Type B pancreatic cell (in vitro differentiated cells): ENCODE measurements around the gene PPP1R7. TPM values are rescaled to one million over a fixed set of nuclear protein-coding genes. Genes with fewer than 3 reads are reported as not detected.
A peak's percentile ranks its signal among the peaks of the same experiment; 100 is the strongest.
"Not testable (repeated sequence)": the region's sequence is repeated elsewhere in the genome, so short reads cannot be mapped to it uniquely, and the experiment has no call there.

Source experiments
- DNase-seq: peaks from one replicate; pipeline ENCODE4 v3.0.0; 2021; ENCODE audit warnings: mixed read lengths; ENCODE audit not compliant: unreplicated experiment; ENCODE audit errors: extremely low spot score
- H3K27ac Mint-ChIP-seq: 2 replicates; pipeline ENCODE4 v1.8.0; 2021; ENCODE audit warnings: mild to moderate bottlenecking, mixed read lengths
- H3K27me3 Mint-ChIP-seq: 2 replicates; pipeline ENCODE4 v1.8.0; 2021; ENCODE audit warnings: mixed read lengths
- H3K36me3 Mint-ChIP-seq: 2 replicates; pipeline ENCODE4 v1.8.0; 2021; ENCODE audit warnings: mixed read lengths
- H3K4me1 Mint-ChIP-seq: one replicate; pipeline ENCODE4 v1.8.0; 2021; ENCODE audit warnings: mixed read lengths; ENCODE audit not compliant: unreplicated experiment
- H3K4me3 Mint-ChIP-seq: 2 replicates; pipeline ENCODE4 v1.8.0; 2021; ENCODE audit warnings: mild to moderate bottlenecking, mixed read lengths
- H3K9me3 Mint-ChIP-seq: 2 replicates; pipeline ENCODE4 v1.8.0; 2021; ENCODE audit warnings: mixed read lengths
- long read RNA-seq: library from polyadenylated mRNA; unstranded; transcript quantifications from one replicate; pipeline ENCODE4 v2.0.0, GENCODE V29; 2020
- total RNA-seq: library from RNA; stranded (reverse); gene quantifications from 2 replicates; pipeline ENCODE4 v1.2.1, GENCODE V29; 2021; ENCODE audit warnings: low replicate concordance
- TF ChIP-seq, protein P1 (sequence below): fragments of 200-600 bp; sonication (generic); conservative IDR thresholded peaks from 2 replicates; pipeline ENCODE4 v1.5.0; 2021; ENCODE audit warnings: antibody characterized with exemption, mild to moderate bottlenecking

PPP1R7 gene, protein sequence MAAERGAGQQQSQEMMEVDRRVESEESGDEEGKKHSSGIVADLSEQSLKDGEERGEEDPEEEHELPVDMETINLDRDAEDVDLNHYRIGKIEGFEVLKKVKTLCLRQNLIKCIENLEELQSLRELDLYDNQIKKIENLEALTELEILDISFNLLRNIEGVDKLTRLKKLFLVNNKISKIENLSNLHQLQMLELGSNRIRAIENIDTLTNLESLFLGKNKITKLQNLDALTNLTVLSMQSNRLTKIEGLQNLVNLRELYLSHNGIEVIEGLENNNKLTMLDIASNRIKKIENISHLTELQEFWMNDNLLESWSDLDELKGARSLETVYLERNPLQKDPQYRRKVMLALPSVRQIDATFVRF
- total RNA-seq = 50.7 and 52.4 TPM in 2 replicates
- long read RNA-seq, transcript PPP1R7-201 (10 exons, 2,386 nt) = major isoform, 86 of 135 reads
- long read RNA-seq, transcript PPP1R7-209 (9 exons, 959 nt) = minor isoform, 5 of 135 reads
- long read RNA-seq, transcript PPP1R7-202 (9 exons, 1,954 nt) = minor isoform, 8 of 135 reads
- long read RNA-seq, transcript PPP1R7-206 (9 exons, 965 nt) = minor isoform, 11 of 135 reads
- long read RNA-seq, partial matches to known transcripts = 6 of 135 reads
- long read RNA-seq, other reads (novel, unspliced or antisense) = 17 of 135 reads

DNA sequence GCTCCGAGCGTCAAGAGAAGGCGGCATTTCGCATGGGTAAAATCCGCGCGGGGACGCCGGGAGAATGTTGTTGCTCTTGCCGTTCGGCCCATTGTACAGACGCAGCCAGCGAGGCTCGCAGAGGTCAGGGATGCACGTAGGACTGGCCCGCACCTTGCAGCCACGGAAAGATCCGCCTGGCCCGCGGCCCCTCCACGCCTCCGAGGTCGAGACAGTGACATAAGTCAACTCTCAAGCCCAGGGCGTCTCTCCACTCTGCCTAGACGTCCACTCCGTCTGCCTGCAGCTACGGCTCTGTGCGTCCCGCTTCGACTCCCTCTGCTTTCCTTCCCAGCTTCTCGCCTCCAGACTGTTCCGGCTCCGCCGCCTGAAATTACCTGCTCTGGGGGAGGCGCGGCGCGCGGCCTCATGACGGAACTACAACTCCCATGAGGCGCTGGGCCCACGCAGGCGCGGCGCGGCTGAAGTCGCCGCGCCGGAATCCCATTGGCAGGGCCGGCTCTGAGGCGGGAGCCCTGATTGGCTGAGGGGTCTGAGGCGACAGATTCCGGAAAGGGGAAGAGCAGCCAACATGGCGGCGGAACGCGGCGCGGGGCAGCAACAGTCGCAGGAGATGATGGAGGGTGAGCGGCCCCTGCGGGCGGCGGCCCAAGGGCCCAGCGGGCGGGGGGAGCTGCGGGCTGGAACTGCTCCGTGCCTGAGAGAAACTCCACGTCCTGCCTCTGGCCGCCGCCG is at the start of gene PPP1R7:
Gene PPP1R7, plus strand, starts transcription at position 543 of the 735 bp plus-strand sequence. Its CDS starts 29 bp downstream, at position 572.
- TF ChIP-seq, protein P1, sequence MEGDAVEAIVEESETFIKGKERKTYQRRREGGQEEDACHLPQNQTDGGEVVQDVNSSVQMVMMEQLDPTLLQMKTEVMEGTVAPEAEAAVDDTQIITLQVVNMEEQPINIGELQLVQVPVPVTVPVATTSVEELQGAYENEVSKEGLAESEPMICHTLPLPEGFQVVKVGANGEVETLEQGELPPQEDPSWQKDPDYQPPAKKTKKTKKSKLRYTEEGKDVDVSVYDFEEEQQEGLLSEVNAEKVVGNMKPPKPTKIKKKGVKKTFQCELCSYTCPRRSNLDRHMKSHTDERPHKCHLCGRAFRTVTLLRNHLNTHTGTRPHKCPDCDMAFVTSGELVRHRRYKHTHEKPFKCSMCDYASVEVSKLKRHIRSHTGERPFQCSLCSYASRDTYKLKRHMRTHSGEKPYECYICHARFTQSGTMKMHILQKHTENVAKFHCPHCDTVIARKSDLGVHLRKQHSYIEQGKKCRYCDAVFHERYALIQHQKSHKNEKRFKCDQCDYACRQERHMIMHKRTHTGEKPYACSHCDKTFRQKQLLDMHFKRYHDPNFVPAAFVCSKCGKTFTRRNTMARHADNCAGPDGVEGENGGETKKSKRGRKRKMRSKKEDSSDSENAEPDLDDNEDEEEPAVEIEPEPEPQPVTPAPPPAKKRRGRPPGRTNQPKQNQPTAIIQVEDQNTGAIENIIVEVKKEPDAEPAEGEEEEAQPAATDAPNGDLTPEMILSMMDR = no peak

DNA sequence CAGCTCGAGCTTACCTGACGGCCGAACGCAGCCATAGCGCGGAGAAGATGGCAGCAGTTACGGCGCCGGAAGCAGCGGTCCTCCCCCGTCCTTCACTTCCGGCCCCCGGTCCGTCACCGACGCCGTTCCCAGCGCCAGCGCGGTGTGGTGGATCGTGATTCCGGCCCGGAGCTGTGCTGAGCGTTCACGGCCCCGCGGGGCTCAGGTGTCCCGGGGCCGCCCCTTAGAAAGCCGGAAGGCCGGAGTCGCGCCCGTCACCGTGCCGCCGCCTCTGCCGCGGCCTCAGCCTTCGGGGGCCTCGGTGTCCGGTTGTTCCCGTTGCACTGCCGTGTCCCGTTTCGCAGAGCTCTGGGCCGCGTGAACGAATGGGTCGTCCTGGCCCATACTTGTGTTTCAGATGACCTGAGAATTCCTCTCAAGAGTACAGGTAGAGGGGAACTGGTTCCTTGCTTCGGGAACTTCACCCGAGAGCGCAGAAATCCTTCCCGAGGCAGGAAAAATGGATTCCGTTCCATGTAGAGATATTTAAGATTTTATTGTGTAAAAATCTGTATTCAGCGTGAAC is 47.9 kb upstream of the PPP1R7 start, which contains the start of gene MTERF4:
Gene MTERF4, minus strand, starts transcription at position 49 of the 565 bp plus-strand sequence. Its CDS starts 14 bp downstream, at position 35.
- Mint-ChIP-seq H3K4me1 (no peaks in the 10 kb centered on the region), H3K27me3 (no peaks in the 10 kb centered on the region), H3K9me3 (no peaks in the 10 kb centered on the region), H3K36me3 (peaks cover 16% of the 10 kb centered on the region), H3K4me3 (peak within 1 kb of the TSS; percentile 99), H3K27ac (peak within 1 kb of the TSS; percentile 97)
- peak; percentile 90 for DNase-seq
- TF ChIP-seq, protein P1 = no peak

More for the DNA sequence above, at the start of gene PPP1R7:
- peak within 1 kb of the TSS; percentile 96 for H3K4me3 Mint-ChIP-seq
- no peaks in the 10 kb centered on the region for H3K27me3 Mint-ChIP-seq
- no peaks in the 10 kb centered on the region for H3K9me3 Mint-ChIP-seq
- peak within 1 kb of the TSS; percentile 97 for H3K27ac Mint-ChIP-seq
- peaks cover 19% of the 10 kb centered on the region for H3K4me1 Mint-ChIP-seq
- H3K36me3 Mint-ChIP-seq = no peaks in the 10 kb centered on the region
- peak; percentile 94 for DNase-seq

DNA sequence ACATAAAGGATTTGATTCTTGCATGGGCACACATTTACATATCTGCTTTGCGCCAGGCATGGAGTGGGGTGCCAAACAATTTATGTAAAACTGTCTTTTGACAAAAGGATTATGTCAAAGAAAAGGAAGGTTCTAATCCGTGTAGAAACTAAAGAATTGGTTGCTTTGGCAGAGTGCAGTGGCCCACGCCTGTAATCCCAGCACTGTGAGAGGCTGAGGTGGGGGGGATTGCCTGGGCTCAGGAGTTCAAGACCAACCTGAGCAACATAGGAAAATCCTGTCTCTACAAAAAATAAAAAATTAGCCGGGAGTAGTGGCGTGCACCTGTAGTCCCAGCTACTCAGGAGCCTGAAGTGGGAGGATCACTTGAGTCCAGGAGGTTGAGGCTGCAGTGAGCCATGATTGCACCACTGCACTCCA is 47.1 kb upstream of the PPP1R7 start:
- peak overlapping the region; percentile 97 for H3K27ac Mint-ChIP-seq
- TF ChIP-seq, protein P1 = no peak
- H3K4me1 Mint-ChIP-seq = no peaks in the 10 kb centered on the region
- H3K36me3 Mint-ChIP-seq = peaks cover 13% of the 10 kb centered on the region
- no peaks in the 10 kb centered on the region for H3K9me3 Mint-ChIP-seq
- DNase-seq = no peak
- no peaks in the 10 kb centered on the region for H3K27me3 Mint-ChIP-seq
- peak overlapping the region; percentile 99 for H3K4me3 Mint-ChIP-seq

DNA sequence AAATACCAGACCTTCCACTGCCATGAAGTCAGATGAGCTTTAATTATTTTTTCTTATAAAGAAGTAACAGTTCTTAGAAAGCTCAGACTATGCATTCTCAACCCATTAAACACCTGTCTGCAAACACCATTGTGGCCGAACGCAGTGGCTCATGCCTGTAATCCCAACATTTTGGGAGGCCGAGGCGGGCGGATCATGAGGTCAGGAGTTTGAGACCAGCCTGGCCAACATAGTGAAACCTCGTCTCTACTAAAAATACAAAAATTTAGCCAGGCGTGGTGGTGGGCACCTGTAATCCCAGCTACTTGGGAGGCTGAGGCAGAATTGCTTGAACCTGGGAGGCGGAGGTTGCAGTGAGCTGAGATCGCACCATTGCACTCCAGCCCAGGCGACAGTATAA is 45.7 kb upstream of the PPP1R7 start:
- not testable (repeated sequence) for H3K9me3 Mint-ChIP-seq, H3K4me1 Mint-ChIP-seq, DNase-seq, H3K27me3 Mint-ChIP-seq, H3K27ac Mint-ChIP-seq, H3K4me3 Mint-ChIP-seq, H3K36me3 Mint-ChIP-seq

DNA sequence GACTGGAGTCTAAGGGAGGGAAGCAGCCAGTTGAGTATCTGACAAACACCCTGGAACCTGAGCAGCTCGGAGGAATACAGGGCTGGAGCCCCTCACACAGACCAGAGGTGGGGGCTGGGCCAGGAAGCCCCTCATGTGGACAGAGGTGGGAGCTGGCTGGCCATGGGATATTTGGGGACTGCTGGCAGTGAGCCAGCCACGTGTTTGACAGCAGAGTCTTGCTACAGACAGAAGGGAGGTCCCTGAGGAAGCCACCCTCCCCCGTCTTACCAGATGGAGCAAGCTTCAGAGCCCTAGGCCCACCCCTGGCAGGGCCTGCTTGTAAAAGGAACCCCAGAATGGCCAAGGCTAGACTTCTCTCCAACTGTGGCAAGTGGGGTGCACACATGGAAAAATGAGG is 44.6 kb upstream of the PPP1R7 start:
- DNase-seq = no peak
- Mint-ChIP-seq H3K4me1 (no peaks in the 10 kb centered on the region), H3K4me3 (no peak overlapping the region), H3K27me3 (no peaks in the 10 kb centered on the region), H3K27ac (no peak overlapping the region), H3K9me3 (no peaks in the 10 kb centered on the region), H3K36me3 (peaks cover 7% of the 10 kb centered on the region)
- TF ChIP-seq, protein P1 = no peak
